ENCODE results near the gene ATP1B1. TPM values are rescaled to one million over a fixed set of nuclear protein-coding genes. Genes with fewer than 3 reads are reported as not detected.

Gene ATP1B1
- total and polyA plus RNA-seq, 11 donors, result 165 to 640 (median 339) TPM

GRCh38 chr1:169111472-169111871 lies 5.0 kb downstream of the ATP1B1 start:
- ATAC-seq, result no peak
- Histone ChIP-seq H3K27ac (peak overlapping the region in 11 of 12 donors; percentile 1 to 98 (median 94)), H3K9me3 (no peaks in the 10 kb centered on the region), H3K36me3 (peaks cover 0 to 50% (median 31%) of the 10 kb centered on the region in 9 donors), H3K4me1 (peaks cover 0 to 80% (median 34%) of the 10 kb centered on the region in 12 donors), H3K4me3 (peak overlapping the region in 4 of 12 donors; percentile 72 to 95 (median 86)), H3K27me3 (no peaks in the 10 kb centered on the region)
- TF ChIP-seq CTCF (IDR thresholded peaks at IDR 0.05) (no peak), POLR2A (IDR thresholded peaks at IDR 0.05) (no peak)
- DNase-seq, result no peak
- 53 to 71% (median 63%) methylated on average over 6 of the region's 6 CpGs for WGBS, 4 donors
- intact Hi-C loops (cut with DNase I), result loop anchor here in 3 of 10 donors (5.0 to 10.0 kb wide), 3 partner anchors 379 to 497 kb away; no protein-coding TSS in a partner anchor

GRCh38 chr1:169112241-169112640 lies 5.8 kb downstream of the ATP1B1 start:
- H3K27ac ChIP-seq, result peak overlapping the region; percentile 1 to 98 (median 94)
- peaks cover 0 to 57% (median 31%) of the 10 kb centered on the region in 9 donors for H3K36me3 ChIP-seq
- H3K4me3 ChIP-seq, result no peak overlapping the region
- no peaks in the 10 kb centered on the region for H3K9me3 ChIP-seq
- ATAC-seq (peak in 1 of 4 donors; percentile 5), DNase-seq (peak in 1 of 5 donors; percentile 40)
- no peak for TF ChIP-seq POLR2A (IDR thresholded peaks at IDR 0.05)
- no peak for TF ChIP-seq CTCF (IDR thresholded peaks at IDR 0.05)
- WGBS, 4 donors, result 42 to 59% (median 54%) methylated on average over 6 of the region's 6 CpGs
- no peaks in the 10 kb centered on the region for H3K27me3 ChIP-seq
- H3K4me1 ChIP-seq, result peaks cover 0 to 81% (median 39%) of the 10 kb centered on the region in 12 donors
- intact Hi-C loops (cut with DNase I), result loop anchor here in 4 of 10 donors (2.0 to 10.0 kb wide), 4 partner anchors 380 to 497 kb away; no protein-coding TSS in a partner anchor

- intact Hi-C loops (cut with DNase I), result loop anchor here in 4 of 10 donors (2.0 to 10.0 kb wide), 4 partner anchors 381 to 499 kb away; no protein-coding TSS in a partner anchor
- no peak for TF ChIP-seq CTCF (IDR thresholded peaks at IDR 0.05)
- no peak for TF ChIP-seq POLR2A (IDR thresholded peaks at IDR 0.05)
Observed at GRCh38 chr1:169113613-169114119, 7.2 kb downstream of the ATP1B1 start.

GRCh38 chr1:169115891-169116585 lies 9.5 kb downstream of the ATP1B1 start:
- TF ChIP-seq CTCF (IDR thresholded peaks at IDR 0.05) (no peak), POLR2A (IDR thresholded peaks at IDR 0.05) (no peak)
- 42 to 72% (median 50%) methylated on average over 11 to 14 of the region's 14 CpGs for WGBS, 4 donors
- no peaks in the 10 kb centered on the region for H3K9me3 ChIP-seq
- H3K4me3 ChIP-seq, result peak overlapping the region in 2 of 12 donors; percentile 6 to 19
- intact Hi-C loops (cut with DNase I), result loop anchor here in 1 of 10 donors (10.0 kb wide), 1 partner anchor 501 kb away; no protein-coding TSS in a partner anchor
- DNase-seq (peak in 4 of 5 donors; percentile 58 to 80 (median 70)), ATAC-seq (peak; percentile 44 to 81 (median 77))
- H3K27ac ChIP-seq, result peak overlapping the region in 11 of 12 donors; percentile 54 to 97 (median 76)
- peaks cover 0 to 94% (median 46%) of the 10 kb centered on the region in 12 donors for H3K4me1 ChIP-seq
- peaks cover 0 to 91% (median 36%) of the 10 kb centered on the region in 9 donors for H3K36me3 ChIP-seq
- no peaks in the 10 kb centered on the region for H3K27me3 ChIP-seq

More at GRCh38 chr1:169113613-169114119, 7.2 kb downstream of the ATP1B1 start:
- H3K27ac ChIP-seq, result peak overlapping the region; percentile 4 to 98 (median 94)
- H3K4me3 ChIP-seq, result no peak overlapping the region
- no peaks in the 10 kb centered on the region for H3K9me3 ChIP-seq
- peak in 2 of 4 donors; percentile 25 to 35 for ATAC-seq
- H3K4me1 ChIP-seq, result peaks cover 0 to 90% (median 46%) of the 10 kb centered on the region in 12 donors
- H3K36me3 ChIP-seq, result peaks cover 0 to 72% (median 33%) of the 10 kb centered on the region in 9 donors
- no peaks in the 10 kb centered on the region for H3K27me3 ChIP-seq
- DNase-seq, result peak in 1 of 5 donors; percentile 36
- 42 to 55% (median 50%) methylated on average over 4 of the region's 4 CpGs for WGBS, 4 donors

Data from heart left ventricle (tissue), 16 donors.